ENCODE measurements around the gene SMPDL3B.

The SMPDL3B gene

DNA sequence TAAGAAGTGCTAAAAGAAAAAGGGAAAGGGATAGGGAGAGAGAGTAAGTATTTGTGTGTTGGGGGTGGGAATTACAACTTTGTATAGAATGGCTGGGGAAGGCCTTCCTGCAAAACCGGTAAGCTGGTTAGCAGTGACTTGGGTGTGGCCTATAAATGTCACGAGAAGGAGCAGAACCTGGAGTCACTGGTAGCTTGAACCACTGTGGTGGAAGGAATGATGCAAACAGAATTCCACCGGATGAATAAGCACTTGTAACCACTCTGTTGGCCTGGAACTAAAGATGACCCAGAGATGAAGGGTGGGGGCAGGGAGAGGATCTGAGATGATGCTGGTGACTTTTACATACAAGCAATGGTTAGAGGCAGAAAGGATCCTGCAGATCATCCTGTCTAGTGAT is 33.9 kb downstream of the SMPDL3B start:
- peaks cover 10% of the 10 kb centered on the region for H3K4me1 ChIP-seq (ENCODE audit: insufficient read depth, insufficient read length)
- no peaks in the 10 kb centered on the region for H3K27me3 ChIP-seq (ENCODE audit: insufficient read depth, insufficient read length)
- TF ChIP-seq YY1 (IDR thresholded peaks at IDR 0.05; ENCODE audit: insufficient read depth, insufficient read length) (no peak), SUZ12 (IDR thresholded peaks at IDR 0.05; ENCODE audit: extremely low read depth, insufficient read depth, insufficient read length) (no peak), ZNF274 (IDR thresholded peaks at IDR 0.05; ENCODE audit: low read depth, low read length) (no peak)
- no peak overlapping the region for H3K4me3 ChIP-seq (ENCODE audit: insufficient read length, low read depth)
- no peak for DNase-seq (ENCODE audit: low read depth, low spot score)
- H3K9ac ChIP-seq (ENCODE audit: insufficient read length, low read depth) = no peak overlapping the region
- H3K36me3 ChIP-seq (ENCODE audit: insufficient read depth, insufficient read length, low read length) = peaks cover 76% of the 10 kb centered on the region
- H3K9me3 ChIP-seq (ENCODE audit: insufficient read depth, low read length) = no peaks in the 10 kb centered on the region

DNA sequence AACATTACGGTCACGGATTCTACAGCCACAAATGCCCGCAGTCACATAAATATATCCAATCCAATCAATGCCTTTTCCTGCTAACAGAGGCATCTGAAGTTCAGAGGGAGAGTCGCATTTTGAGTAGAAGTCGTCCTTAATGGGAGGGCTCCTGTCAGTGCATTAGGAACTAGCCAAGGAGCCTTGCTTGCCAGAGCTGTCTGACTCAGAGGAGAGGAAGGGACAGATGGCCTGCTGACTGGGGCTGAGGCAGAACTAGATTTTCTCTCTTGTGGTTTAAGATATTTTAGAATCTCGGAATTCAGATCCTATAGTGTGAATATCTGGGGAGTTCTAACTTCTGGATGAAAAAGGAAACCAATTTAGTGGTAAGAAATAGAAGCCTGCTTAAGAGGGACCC is 35.6 kb downstream of the SMPDL3B start:
- TF ChIP-seq ZNF274 (IDR thresholded peaks at IDR 0.05; ENCODE audit: low read depth, low read length) (no peak), SUZ12 (IDR thresholded peaks at IDR 0.05; ENCODE audit: extremely low read depth, insufficient read depth, insufficient read length) (no peak), YY1 (IDR thresholded peaks at IDR 0.05; ENCODE audit: insufficient read depth, insufficient read length) (no peak)
- no peaks in the 10 kb centered on the region for H3K27me3 ChIP-seq (ENCODE audit: insufficient read depth, insufficient read length)
- no peak overlapping the region for H3K9ac ChIP-seq (ENCODE audit: insufficient read length, low read depth)
- no peaks in the 10 kb centered on the region for H3K9me3 ChIP-seq (ENCODE audit: insufficient read depth, low read length)
- no peak for DNase-seq (ENCODE audit: low read depth, low spot score)
- H3K4me3 ChIP-seq (ENCODE audit: insufficient read length, low read depth) = no peak overlapping the region
- peaks cover 10% of the 10 kb centered on the region for H3K4me1 ChIP-seq (ENCODE audit: insufficient read depth, insufficient read length)
- peaks cover 75% of the 10 kb centered on the region for H3K36me3 ChIP-seq (ENCODE audit: insufficient read depth, insufficient read length, low read length)

DNA sequence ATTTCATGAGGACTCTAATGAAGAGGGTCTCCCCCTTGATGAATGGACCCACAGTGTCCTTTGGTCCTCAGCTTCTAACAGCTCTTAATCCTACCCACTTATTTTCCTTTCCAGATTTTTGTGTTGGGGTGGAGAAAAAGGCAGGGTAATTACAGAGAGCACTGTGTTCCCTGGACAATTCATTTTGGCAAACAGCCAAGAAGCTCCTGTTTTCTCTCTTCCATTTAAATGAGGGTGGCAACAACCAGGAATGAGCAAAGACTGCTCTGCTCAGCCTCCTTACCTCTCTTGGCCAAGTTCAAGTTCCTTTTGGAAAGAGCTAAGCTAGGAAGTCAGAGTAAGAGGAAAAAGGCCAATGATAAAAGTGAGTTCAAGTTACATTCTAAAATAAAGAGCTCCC is 36.9 kb downstream of the SMPDL3B start:
- TF ChIP-seq SUZ12 (IDR thresholded peaks at IDR 0.05; ENCODE audit: extremely low read depth, insufficient read depth, insufficient read length) (no peak), YY1 (IDR thresholded peaks at IDR 0.05; ENCODE audit: insufficient read depth, insufficient read length) (no peak), ZNF274 (IDR thresholded peaks at IDR 0.05; ENCODE audit: low read depth, low read length) (no peak)
- peaks cover 71% of the 10 kb centered on the region for H3K36me3 ChIP-seq (ENCODE audit: insufficient read depth, insufficient read length, low read length)
- H3K27me3 ChIP-seq (ENCODE audit: insufficient read depth, insufficient read length) = no peaks in the 10 kb centered on the region
- DNase-seq (ENCODE audit: low read depth, low spot score) = no peak
- peaks cover 8% of the 10 kb centered on the region for H3K4me1 ChIP-seq (ENCODE audit: insufficient read depth, insufficient read length)
- H3K9ac ChIP-seq (ENCODE audit: insufficient read length, low read depth) = no peak overlapping the region
- no peak overlapping the region for H3K4me3 ChIP-seq (ENCODE audit: insufficient read length, low read depth)
- H3K9me3 ChIP-seq (ENCODE audit: insufficient read depth, low read length) = no peaks in the 10 kb centered on the region

DNA sequence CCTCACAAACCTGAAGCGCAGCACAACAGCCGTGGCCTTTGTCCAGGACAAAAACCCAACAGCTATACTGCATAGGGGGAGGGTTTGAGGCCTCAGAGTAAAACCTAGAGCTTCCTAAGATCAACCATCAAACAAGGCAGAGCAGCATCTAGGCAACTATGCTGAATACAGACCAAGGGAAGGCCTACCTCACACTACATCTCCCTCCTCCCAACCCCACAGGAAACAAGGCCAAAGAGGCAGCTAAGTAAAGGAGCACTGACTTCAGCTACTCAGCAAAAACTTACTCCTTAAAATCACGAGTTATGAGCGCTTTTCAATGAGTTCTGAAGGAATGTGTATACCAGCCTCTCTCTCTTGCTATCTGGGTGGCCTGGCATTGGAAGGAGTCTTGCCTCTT is 37.3 kb downstream of the SMPDL3B start:
- peaks cover 71% of the 10 kb centered on the region for H3K36me3 ChIP-seq (ENCODE audit: insufficient read depth, insufficient read length, low read length)
- DNase-seq (ENCODE audit: low read depth, low spot score) = no peak
- peaks cover 4% of the 10 kb centered on the region for H3K4me1 ChIP-seq (ENCODE audit: insufficient read depth, insufficient read length)
- no peak overlapping the region for H3K4me3 ChIP-seq (ENCODE audit: insufficient read length, low read depth)
- no peak for TF ChIP-seq ZNF274 (IDR thresholded peaks at IDR 0.05; ENCODE audit: low read depth, low read length)
- TF ChIP-seq YY1 (IDR thresholded peaks at IDR 0.05; ENCODE audit: insufficient read depth, insufficient read length) = no peak
- no peak for TF ChIP-seq SUZ12 (IDR thresholded peaks at IDR 0.05; ENCODE audit: extremely low read depth, insufficient read depth, insufficient read length)
- no peaks in the 10 kb centered on the region for H3K9me3 ChIP-seq (ENCODE audit: insufficient read depth, low read length)
- H3K27me3 ChIP-seq (ENCODE audit: insufficient read depth, insufficient read length) = no peaks in the 10 kb centered on the region
- no peak overlapping the region for H3K9ac ChIP-seq (ENCODE audit: insufficient read length, low read depth)

DNA sequence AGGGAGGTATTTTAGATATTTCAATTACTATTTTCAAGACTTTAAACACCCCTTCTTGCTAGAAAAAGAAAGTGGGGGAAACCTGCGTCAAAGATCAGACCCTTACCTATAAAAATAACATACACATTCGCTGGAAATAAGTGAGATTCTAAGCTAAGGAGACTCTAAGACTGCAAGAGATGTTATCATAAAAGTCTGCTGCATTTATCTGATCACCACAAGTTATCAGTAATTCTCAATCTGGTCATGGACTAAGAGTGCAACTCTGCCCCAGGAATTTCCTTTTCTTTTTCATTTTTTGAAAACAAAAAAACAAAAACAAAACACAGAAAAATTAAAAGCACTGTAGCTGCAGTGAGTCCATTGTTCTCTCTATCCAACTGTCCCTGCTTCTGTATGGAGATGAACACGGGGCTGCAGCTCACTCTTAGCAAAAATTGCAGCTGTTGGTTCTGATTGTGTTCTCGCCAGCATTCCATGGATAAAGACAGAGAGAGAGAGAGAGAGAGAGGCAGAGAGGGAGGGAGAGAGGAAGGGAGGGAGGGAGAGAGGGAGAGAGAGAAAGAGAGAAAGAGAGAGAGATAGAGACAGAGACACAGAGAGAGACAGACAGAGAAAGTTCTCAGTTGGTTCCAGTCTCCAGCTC is 39.1 kb downstream of the SMPDL3B start:
- no peak for DNase-seq (ENCODE audit: low read depth, low spot score)
- Histone ChIP-seq H3K36me3 (ENCODE audit: insufficient read depth, insufficient read length, low read length) (peaks cover 64% of the 10 kb centered on the region), H3K27me3 (ENCODE audit: insufficient read depth, insufficient read length) (no peaks in the 10 kb centered on the region), H3K9ac (ENCODE audit: insufficient read length, low read depth) (no peak overlapping the region), H3K9me3 (ENCODE audit: insufficient read depth, low read length) (no peaks in the 10 kb centered on the region), H3K4me1 (ENCODE audit: insufficient read depth, insufficient read length) (peaks cover 4% of the 10 kb centered on the region), H3K4me3 (ENCODE audit: insufficient read length, low read depth) (no peak overlapping the region)
- TF ChIP-seq YY1 (IDR thresholded peaks at IDR 0.05; ENCODE audit: insufficient read depth, insufficient read length) (no peak), SUZ12 (IDR thresholded peaks at IDR 0.05; ENCODE audit: extremely low read depth, insufficient read depth, insufficient read length) (no peak), ZNF274 (IDR thresholded peaks at IDR 0.05; ENCODE audit: low read depth, low read length) (no peak)

DNA sequence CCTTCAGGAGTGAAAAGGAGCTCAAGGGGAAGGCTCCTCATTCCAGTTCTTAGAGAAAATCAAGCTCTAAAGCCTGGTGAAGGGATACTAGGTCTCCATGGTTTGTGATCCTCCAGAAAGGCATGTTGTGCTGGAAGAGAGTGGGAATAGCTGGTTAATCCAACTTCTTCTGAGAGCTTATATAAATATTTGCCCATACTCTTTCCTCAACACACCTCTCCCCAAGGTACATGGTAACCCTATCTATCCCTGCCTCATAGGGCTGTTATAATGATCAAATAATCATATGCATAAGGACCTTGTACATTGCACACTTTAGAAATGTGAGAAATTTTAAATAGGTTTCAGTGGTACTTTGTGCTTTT is 39.6 kb downstream of the SMPDL3B start:
- H3K27me3 ChIP-seq (ENCODE audit: insufficient read depth, insufficient read length) = no peaks in the 10 kb centered on the region
- TF ChIP-seq ZNF274 (IDR thresholded peaks at IDR 0.05; ENCODE audit: low read depth, low read length) (no peak), SUZ12 (IDR thresholded peaks at IDR 0.05; ENCODE audit: extremely low read depth, insufficient read depth, insufficient read length) (no peak), YY1 (IDR thresholded peaks at IDR 0.05; ENCODE audit: insufficient read depth, insufficient read length) (no peak)

DNA sequence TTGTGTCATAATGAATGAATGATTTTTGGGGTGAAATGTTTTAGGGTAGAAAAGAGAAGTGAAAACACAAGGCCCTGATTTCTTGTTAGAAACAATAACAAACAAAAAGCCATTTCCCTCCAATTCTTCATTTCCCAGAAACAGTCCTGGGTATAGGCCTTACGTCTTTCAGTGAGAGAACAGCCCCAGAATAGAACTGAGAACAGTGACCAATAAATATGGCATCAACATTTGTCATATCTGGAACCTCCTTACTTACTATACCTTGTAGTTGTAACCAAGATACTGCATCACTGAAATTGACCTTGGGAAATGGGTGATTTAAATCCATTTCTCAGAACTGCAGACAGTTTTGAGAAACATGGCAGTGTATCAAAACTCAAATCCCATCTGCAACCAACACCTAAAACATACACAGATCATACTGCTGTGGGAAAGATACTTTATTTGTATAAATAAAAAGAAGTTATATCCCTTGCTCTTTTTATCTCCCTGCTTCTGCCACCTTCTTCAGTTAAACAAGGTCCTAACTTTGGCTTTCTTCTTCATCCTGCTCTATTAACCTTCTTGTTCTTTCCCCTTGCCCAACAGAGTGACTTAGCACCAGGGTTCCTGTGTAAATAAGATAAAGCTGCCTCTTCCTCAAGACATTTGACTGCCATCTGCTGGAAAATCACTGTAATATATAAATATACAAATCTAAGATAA is 44.5 kb downstream of the SMPDL3B start:
- DNase-seq (ENCODE audit: low read depth, low spot score) = peak; percentile 11

More for the DNA sequence above, 39.6 kb downstream of the SMPDL3B start:
- H3K9me3 ChIP-seq (ENCODE audit: insufficient read depth, low read length) = no peaks in the 10 kb centered on the region
- H3K36me3 ChIP-seq (ENCODE audit: insufficient read depth, insufficient read length, low read length) = peaks cover 64% of the 10 kb centered on the region
- H3K4me1 ChIP-seq (ENCODE audit: insufficient read depth, insufficient read length) = peaks cover 4% of the 10 kb centered on the region
- no peak overlapping the region for H3K9ac ChIP-seq (ENCODE audit: insufficient read length, low read depth)
- H3K4me3 ChIP-seq (ENCODE audit: insufficient read length, low read depth) = no peak overlapping the region
- DNase-seq (ENCODE audit: low read depth, low spot score) = no peak

More for the DNA sequence above, 44.5 kb downstream of the SMPDL3B start:
- Histone ChIP-seq H3K9me3 (ENCODE audit: insufficient read depth, low read length) (no peaks in the 10 kb centered on the region), H3K4me3 (ENCODE audit: insufficient read length, low read depth) (no peak overlapping the region), H3K9ac (ENCODE audit: insufficient read length, low read depth) (no peak overlapping the region), H3K4me1 (ENCODE audit: insufficient read depth, insufficient read length) (no peaks in the 10 kb centered on the region), H3K36me3 (ENCODE audit: insufficient read depth, insufficient read length, low read length) (peaks cover 34% of the 10 kb centered on the region), H3K27me3 (ENCODE audit: insufficient read depth, insufficient read length) (no peaks in the 10 kb centered on the region)
- TF ChIP-seq SUZ12 (IDR thresholded peaks at IDR 0.05; ENCODE audit: extremely low read depth, insufficient read depth, insufficient read length) (no peak), YY1 (IDR thresholded peaks at IDR 0.05; ENCODE audit: insufficient read depth, insufficient read length) (no peak), ZNF274 (IDR thresholded peaks at IDR 0.05; ENCODE audit: low read depth, low read length) (no peak)

All from NT2/D1 (cell line).